ENCODE results near the gene FAM83G.
A peak's percentile ranks its signal among the peaks of the same experiment; 100 is the strongest.

Gene FAM83G

GRCh38 chr17:18970582-18971480, 33.7 kb downstream of the FAM83G start:
- DNase-seq (ENCODE audit: low read depth in 1 of 2, low spot score in 1 of 2): no peak

- no peak for DNase-seq (ENCODE audit: low read depth in 1 of 2, low spot score in 1 of 2)
Observed at GRCh38 chr17:18968945-18969887, 35.3 kb downstream of the FAM83G start.

DNA sequence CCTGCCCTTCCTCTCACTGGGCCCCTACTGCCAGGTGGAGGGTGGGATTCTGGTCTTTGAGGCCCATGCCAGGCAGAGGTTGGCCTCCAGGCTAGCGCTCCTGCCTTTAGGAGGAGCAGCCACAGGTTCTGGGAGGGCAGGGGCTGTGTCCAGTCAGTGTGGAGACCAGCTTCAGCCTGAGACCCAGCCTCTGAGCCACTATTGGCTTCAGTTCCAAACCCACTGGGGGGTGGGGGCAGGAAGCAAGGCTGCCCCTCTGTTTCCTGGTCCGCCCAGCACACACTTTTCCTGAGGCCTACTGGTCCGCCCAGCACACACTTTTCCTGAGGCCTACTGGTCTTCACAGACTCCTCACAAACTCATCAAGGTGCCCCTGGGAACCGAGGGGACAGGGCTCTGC, 36.2 kb downstream of the FAM83G start:
- DNase-seq (ENCODE audit: low read depth in 1 of 2, low spot score in 1 of 2): no peak

DNA sequence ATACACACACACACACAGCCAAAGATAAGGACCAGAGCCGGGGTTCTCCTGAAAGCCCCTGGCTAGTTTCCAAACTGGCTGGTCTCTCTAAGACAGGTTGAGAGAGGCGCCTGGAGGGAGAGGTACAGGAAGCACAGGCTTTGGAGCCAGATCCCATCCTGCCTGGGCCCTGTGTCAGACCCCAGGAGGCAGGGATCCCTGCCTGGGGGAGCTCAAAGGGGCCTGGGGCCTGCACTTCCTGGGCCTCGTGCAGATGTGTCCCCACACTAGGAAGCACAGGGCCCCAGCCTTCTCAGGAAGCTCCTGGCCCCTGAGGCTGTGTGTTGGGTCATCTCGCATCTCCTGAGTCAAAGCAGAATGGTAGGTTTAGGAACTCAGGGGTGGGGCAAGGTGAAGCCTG, 36.6 kb downstream of the FAM83G start:
- no peak for DNase-seq (ENCODE audit: low read depth in 1 of 2, low spot score in 1 of 2)

DNA sequence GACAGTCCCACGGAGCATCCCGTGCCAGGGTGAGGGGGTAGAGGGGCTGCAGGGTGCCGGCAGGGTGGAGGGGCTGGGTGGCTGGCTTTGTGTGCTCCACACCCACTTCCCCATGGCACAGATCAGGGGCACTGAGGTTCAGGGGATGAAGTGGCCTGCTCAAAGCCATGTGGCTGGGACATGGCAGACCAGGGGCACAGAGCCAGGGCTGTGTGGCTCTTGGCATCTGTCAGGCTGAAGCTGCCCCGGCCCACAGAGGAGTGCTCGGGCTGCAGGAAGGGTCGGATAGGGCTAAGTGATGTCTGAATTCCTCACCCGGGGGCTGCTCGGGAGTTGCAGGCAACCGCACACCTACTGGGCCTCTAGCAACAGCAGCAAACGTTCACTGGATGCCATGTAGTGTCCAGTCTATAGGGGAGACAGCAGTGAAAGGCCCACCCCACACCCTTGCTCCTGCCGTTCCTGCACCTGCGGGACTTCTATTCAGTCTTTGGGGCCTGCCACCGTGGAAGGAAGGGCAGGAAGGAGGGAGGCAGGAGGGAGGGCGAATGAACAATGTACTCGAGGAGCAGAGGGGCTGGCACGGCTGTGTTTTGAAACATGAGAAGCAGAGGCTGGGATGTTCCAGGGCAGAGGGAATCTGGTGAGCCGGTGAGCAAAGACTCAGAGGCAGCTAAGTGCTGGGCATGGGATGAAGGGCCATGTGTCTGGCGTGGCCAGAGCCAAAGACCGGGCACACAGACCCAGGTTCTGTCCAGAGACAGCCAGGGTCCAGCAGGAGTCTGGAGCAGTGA, 37.5 kb downstream of the FAM83G start:
- DNase-seq (ENCODE audit: low read depth in 1 of 2, low spot score in 1 of 2): no peak

- DNase-seq (ENCODE audit: low read depth in 1 of 2, low spot score in 1 of 2): no peak
Observed at GRCh38 chr17:18965530-18966236, 38.9 kb downstream of the FAM83G start.

- DNase-seq (ENCODE audit: low read depth in 1 of 2, low spot score in 1 of 2): no peak
Observed at GRCh38 chr17:18964550-18964949, 40.0 kb downstream of the FAM83G start.

DNA sequence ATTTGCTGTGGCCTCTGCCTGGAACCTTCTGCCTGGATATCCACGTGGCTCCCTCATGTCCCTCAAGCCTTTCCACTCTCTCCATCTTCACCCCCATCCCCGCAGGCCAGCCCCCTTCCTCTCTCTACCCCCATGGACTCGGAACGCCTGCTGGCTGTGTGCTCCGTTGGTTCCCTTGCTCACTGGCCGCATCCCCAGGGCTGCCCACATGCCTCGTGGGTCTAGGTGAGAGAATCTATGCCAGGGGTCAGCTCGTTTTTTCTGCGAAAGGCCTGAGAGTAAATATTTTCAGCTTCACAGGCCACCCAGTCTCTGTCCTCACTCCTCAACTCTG, 40.6 kb downstream of the FAM83G start:
- no peak for DNase-seq (ENCODE audit: low read depth in 1 of 2, low spot score in 1 of 2)

DNA sequence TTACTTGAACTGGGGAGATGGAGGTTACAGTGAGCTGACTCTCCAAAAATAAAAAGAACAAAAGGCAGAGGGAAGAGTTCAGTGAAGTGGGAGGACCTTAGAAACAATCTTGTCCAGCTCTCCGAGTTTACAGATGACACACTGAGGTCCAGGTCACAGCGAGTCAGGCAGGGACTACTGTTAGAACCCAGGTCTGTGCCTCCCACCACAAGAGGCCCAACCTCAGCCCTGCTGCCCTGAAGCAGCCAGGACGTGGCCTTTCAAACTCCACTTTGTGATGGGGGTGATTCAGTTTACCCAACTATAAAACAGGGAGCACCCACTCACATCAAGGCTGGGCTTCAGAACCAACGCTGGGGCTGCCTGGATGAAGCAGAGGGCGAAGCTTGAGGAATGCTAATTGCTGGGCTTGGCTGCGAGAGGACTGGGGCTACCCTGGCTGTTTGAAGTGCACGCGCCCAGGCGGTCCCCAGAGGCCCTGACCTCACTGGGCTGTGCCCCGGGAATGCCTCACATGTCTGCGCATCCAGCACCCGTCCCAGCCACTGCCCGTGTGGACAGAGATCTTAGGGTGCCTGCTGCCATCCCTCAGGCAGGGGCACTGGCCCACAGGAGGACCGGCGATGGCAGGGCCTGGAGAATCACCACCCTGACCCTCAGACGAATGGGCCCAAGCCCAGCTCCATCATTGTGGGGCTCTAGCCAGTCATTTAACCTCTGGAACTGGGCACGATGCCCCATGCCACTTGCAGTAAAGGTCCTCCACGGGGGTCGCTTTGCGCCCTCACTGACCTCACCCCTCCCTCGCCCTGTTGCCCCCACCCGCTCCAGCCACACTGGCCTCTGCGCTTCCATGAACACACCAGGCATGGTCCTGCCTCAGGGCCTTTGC, 41.2 kb downstream of the FAM83G start:
- DNase-seq (ENCODE audit: low read depth in 1 of 2, low spot score in 1 of 2): no peak

DNA sequence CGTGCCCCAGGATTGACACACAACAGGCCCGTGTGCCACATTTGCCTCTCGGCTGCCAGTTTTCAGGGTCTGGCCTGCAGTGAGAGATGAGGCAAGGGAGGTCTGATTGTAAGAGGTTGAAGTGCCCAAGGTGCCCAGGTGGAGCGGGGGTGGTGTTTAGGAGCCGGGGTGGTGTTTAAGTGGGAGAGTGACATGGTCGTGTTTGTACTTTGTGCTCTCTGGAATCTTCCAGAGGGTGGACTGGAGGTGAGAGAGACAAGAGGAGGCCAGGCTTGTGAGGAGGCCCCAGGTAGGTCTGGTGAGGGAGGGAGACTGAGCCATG, 42.1 kb downstream of the FAM83G start:
- no peak for DNase-seq (ENCODE audit: low read depth in 1 of 2, low spot score in 1 of 2)

- no peak for DNase-seq (ENCODE audit: low read depth in 1 of 2, low spot score in 1 of 2)
Observed at GRCh38 chr17:18961634-18962493, 42.7 kb downstream of the FAM83G start.

DNA sequence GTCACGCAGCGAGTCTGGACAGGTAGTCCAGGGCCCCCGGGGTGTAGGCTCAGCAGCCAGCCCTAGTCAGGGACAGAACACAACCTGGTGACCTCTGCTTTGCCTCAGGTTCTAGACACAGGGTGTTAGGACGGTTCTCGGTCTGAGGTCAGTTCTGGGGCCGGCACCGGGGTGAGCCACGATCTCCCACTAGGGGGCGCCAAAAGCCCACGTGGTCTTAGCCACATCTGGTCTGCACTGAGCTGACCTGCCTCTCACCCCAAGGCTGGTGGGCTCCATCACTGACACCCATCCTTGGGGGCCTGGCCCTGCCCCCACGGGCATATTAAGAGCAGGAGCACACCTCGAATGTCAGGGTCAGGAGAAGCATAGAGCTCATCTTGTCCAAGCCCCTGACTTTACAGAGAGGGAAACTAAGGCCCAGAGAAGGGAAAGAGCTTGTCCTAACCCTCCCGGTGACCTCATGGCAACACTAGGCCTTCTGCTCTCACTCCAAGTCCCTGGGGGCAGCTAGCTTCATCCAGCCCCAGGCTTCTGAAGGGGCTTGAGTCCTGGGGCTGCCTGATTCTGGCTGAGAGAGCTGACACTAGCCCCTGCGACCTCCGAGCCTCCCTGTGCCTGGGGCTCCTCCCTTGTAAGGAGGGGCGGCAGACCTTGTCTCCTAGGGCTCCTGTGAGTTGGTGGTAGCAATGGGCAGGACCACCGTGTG, 43.6 kb downstream of the FAM83G start:
- peak; percentile 65 to 73 for DNase-seq (ENCODE audit: low read depth in 1 of 2, low spot score in 1 of 2)

DNA sequence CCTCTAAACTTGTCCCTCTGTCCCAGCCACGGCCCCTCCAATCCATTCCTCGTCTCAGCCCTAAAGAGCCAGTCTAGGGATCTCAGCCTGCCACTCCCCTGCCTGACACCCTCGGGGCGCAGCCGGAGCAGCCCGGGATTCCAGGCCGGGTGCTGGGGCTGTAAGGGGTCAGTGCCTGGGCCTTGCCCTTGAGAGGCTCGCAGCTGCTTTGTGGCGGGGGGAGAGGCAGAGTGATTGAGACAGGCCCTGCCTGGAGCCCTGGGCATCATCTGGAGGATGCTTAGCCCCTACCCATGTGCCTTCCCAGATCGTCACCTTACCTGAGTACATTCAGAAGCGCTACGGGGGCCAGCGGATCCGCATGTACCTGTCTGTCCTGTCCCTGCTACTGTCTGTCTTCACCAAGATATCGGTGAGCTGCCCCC, 44.3 kb downstream of the FAM83G start:
- DNase-seq (ENCODE audit: low read depth in 1 of 2, low spot score in 1 of 2): no peak

- no peak for DNase-seq (ENCODE audit: low read depth in 1 of 2, low spot score in 1 of 2)
Observed at GRCh38 chr17:18959845-18960240, 44.7 kb downstream of the FAM83G start.

DNA sequence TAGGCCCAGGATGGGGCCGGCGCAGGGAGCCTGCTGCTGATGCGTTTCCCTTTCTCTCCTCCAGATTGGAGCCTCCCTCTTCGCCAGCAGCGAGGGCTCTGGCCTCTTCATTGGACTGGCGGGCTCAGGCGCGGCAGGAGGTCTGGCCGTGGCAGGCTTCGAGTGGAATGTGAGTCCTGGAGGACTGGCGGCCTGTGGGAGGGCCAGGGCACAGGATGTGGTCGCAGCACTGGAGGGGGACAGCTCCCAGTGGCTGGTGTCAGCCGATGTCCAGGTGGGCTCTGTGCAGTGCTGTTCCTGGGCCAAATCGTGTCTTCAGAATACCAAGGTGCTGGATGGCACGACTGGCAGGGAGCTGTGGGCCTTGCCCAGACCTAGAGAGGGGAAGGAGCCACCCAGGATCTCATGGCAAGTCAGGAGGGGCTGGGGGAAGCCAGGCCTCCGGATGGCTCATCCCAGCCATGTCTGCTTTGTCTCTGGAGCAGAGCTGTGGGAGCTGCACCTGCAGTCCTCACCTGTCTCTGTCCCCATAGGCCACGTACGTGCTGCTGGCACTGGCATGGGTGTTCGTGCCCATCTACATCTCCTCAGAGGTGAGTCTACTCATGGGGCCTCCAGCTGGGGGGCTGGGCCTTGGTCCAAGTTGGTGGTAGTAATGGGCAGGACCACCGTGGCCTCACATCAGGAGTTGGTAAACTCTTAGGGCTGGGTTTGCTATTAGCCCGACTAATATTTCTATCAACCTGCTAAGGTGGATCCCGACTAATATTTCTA, 45.3 kb downstream of the FAM83G start:
- no peak for DNase-seq (ENCODE audit: low read depth in 1 of 2, low spot score in 1 of 2)

- DNase-seq (ENCODE audit: low read depth in 1 of 2, low spot score in 1 of 2): no peak
Observed at GRCh38 chr17:18958611-18959010, 46.0 kb downstream of the FAM83G start.

GRCh38 chr17:18957831-18958230, 46.7 kb downstream of the FAM83G start:
- DNase-seq (ENCODE audit: low read depth in 1 of 2, low spot score in 1 of 2): no peak
